WTC11 (cell line): ENCODE results near the gene DPP7. TPM values are rescaled to one million over a fixed set of nuclear protein-coding genes. Genes with fewer than 3 reads are reported as not detected.
"Not testable (repeated sequence)": the region's sequence is repeated elsewhere in the genome, so short reads cannot be mapped to it uniquely, and the experiment has no call there.

Experiments used
- ATAC-seq: fragments of 200-7000 bp; cut with Tn5 transposase; 2 replicates; pipeline ENCODE4 v1.10.0; 2021; ENCODE audit warnings: mild to moderate bottlenecking, moderate library complexity
- CTCF ChIA-PET: fragments of 300-600 bp; sonication (Branson Sonifier 250); formaldehyde crosslinking; loops from one replicate; lab custom pipeline; 2021; ENCODE audit warnings: antibody characterized with exemption; lab: Charles Lee
- POLR2A ChIA-PET: fragments of 350-600 bp; sonication (Branson Sonifier 250); formaldehyde crosslinking; loops from one replicate; lab custom pipeline; 2021; ENCODE audit warnings: antibody characterized with exemption; lab: Charles Lee
- DNase-seq: peaks from one replicate; pipeline ENCODE4 v3.0.0; 2021; ENCODE audit warnings: low spot score
- H3K27ac Mint-ChIP-seq: 2 replicates; pipeline ENCODE4 v1.8.0; 2021; ENCODE audit warnings: mixed read lengths
- H3K27me3 Mint-ChIP-seq: 2 replicates; pipeline ENCODE4 v1.8.0; 2021; ENCODE audit warnings: low read depth, mild to moderate bottlenecking, moderate library complexity, mixed read lengths
- H3K36me3 Mint-ChIP-seq: 2 replicates; pipeline ENCODE4 v1.8.0; 2021; ENCODE audit warnings: mixed read lengths
- H3K4me1 Mint-ChIP-seq: 2 replicates; pipeline ENCODE4 v1.8.0; 2022; ENCODE audit warnings: mixed read lengths
- H3K4me3 Mint-ChIP-seq: 2 replicates; pipeline ENCODE4 v1.8.0; 2021; ENCODE audit warnings: mild to moderate bottlenecking, moderate library complexity, mixed read lengths
- H3K9me3 Mint-ChIP-seq: 2 replicates; pipeline ENCODE4 v1.8.0; 2021; ENCODE audit warnings: mixed read lengths
- ATF1 ChIP-seq: sonication (generic); formaldehyde crosslinking; IDR thresholded peaks from 2 replicates; pipeline ENCODE4 v1.8.1; 2023; ENCODE audit warnings: mild to moderate bottlenecking, moderate library complexity, missing genetic modification reagents
- CBFB ChIP-seq: sonication (generic); formaldehyde crosslinking; IDR thresholded peaks from 2 replicates; pipeline ENCODE4 v1.8.1; 2022; ENCODE audit warnings: mild to moderate bottlenecking, low read depth, missing genetic modification reagents
- CREB1 ChIP-seq: sonication (generic); formaldehyde crosslinking; IDR thresholded peaks from 2 replicates; pipeline ENCODE4 v1.8.0; 2023; ENCODE audit warnings: mild to moderate bottlenecking, missing genetic modification reagents
- ESRRA ChIP-seq: sonication (generic); formaldehyde crosslinking; IDR thresholded peaks from 2 replicates; pipeline ENCODE4 v1.8.1; 2022; ENCODE audit warnings: mild to moderate bottlenecking, missing genetic modification reagents, borderline replicate concordance
- IRF2 ChIP-seq: sonication (generic); formaldehyde crosslinking; IDR thresholded peaks from 2 replicates; pipeline ENCODE4 v1.8.0; 2022; ENCODE audit warnings: low read depth, missing genetic modification reagents, borderline replicate concordance
- MAX ChIP-seq: sonication (generic); formaldehyde crosslinking; IDR thresholded peaks from 2 replicates; pipeline ENCODE4 v1.8.0; 2022; ENCODE audit warnings: mild to moderate bottlenecking, missing genetic modification reagents
- PREB ChIP-seq: sonication (generic); formaldehyde crosslinking; IDR thresholded peaks from 2 replicates; pipeline ENCODE4 v1.8.1; 2022; ENCODE audit warnings: mild to moderate bottlenecking, missing genetic modification reagents, moderate library complexity, borderline replicate concordance
- SMAD3 ChIP-seq: sonication (generic); formaldehyde crosslinking; IDR thresholded peaks from 2 replicates; pipeline ENCODE4 v1.8.0; 2022; ENCODE audit warnings: missing genetic modification reagents, mild to moderate bottlenecking, borderline replicate concordance
- TCF7 ChIP-seq: sonication (generic); formaldehyde crosslinking; IDR thresholded peaks from 2 replicates; pipeline ENCODE4 v1.8.0; 2022; ENCODE audit warnings: mild to moderate bottlenecking, low read depth, missing genetic modification reagents, moderate library complexity
- ZNF671 ChIP-seq: fragments of 250-450 bp; sonication (Bioruptor Pico); IDR thresholded peaks from 2 replicates; pipeline ENCODE4 v1.8.0; 2021; ENCODE audit warnings: mild to moderate bottlenecking
- total RNA-seq: library from RNA; stranded (reverse); gene quantifications from 3 replicates; pipeline ENCODE4 v1.2.3, GENCODE V29; 2021

DPP7 gene
- total RNA-seq, 1 experiment from 2014 or later: 38.9 TPM

- no peak for TF ChIP-seq PREB
- TF ChIP-seq CREB1 (CRISPR knock-in tag): no peak
- TF ChIP-seq, all 79 proteins: peak for 0
Measured at GRCh38 chr9:137126786-137127185, 12.3 kb upstream of the DPP7 start (continued).

- CTCF ChIA-PET: interaction anchor here (0.6 to 2.6 kb wide), 3 partner anchors 51 to 113 kb away, joined by 3 to 14 read pairs (median 4); no protein-coding TSS in a partner anchor
- POLR2A ChIA-PET: not testable (repeated sequence)
Measured at GRCh38 chr9:137123952-137124462, 9.5 kb upstream of the DPP7 start.

GRCh38 chr9:137123468-137123837, 8.9 kb upstream of the DPP7 start:
- ChIA-PET POLR2A (no interaction called here), CTCF (interaction anchor here (1.0 to 2.6 kb wide), 4 partner anchors 15 to 113 kb away, joined by 4 to 14 read pairs (median 4); no protein-coding TSS in a partner anchor)
- Mint-ChIP-seq H3K9me3 (peaks cover 8% of the 10 kb centered on the region), H3K27ac (no peak overlapping the region), H3K4me3 (no peak overlapping the region), H3K4me1 (peaks cover 9% of the 10 kb centered on the region), H3K36me3 (no peaks in the 10 kb centered on the region), H3K27me3 (no peaks in the 10 kb centered on the region; the same call in 1 of the 2 replicates)
- no peak for DNase-seq
- TF ChIP-seq TCF7 (CRISPR knock-in tag) (no peak), ATF1 (no peak), ZNF671 (no peak), IRF2 (CRISPR knock-in tag) (no peak), CBFB (CRISPR knock-in tag) (no peak), MAX (CRISPR knock-in tag) (no peak), SMAD3 (CRISPR knock-in tag) (no peak), ESRRA (CRISPR knock-in tag) (no peak)
- no peak for ATAC-seq

More at GRCh38 chr9:137123952-137124462, 9.5 kb upstream of the DPP7 start:
- H3K27me3 Mint-ChIP-seq, H3K36me3 Mint-ChIP-seq, H3K4me3 Mint-ChIP-seq, ATAC-seq, H3K27ac Mint-ChIP-seq, H3K9me3 Mint-ChIP-seq, DNase-seq: not testable (repeated sequence)
- peaks cover 14% of the 10 kb centered on the region for H3K4me1 Mint-ChIP-seq

GRCh38 chr9:137122796-137123467, 8.4 kb upstream of the DPP7 start:
- POLR2A ChIA-PET, H3K27ac Mint-ChIP-seq, H3K9me3 Mint-ChIP-seq, H3K27me3 Mint-ChIP-seq, DNase-seq, ATAC-seq, H3K4me1 Mint-ChIP-seq, H3K36me3 Mint-ChIP-seq, H3K4me3 Mint-ChIP-seq: not testable (repeated sequence)
- CTCF ChIA-PET: interaction anchor here (1.0 to 2.6 kb wide), 4 partner anchors 15 to 113 kb away, joined by 4 to 14 read pairs (median 4); no protein-coding TSS in a partner anchor

GRCh38 chr9:137121927-137122795, 7.6 kb upstream of the DPP7 start:
- ATAC-seq, H3K4me3 Mint-ChIP-seq, H3K27me3 Mint-ChIP-seq, H3K9me3 Mint-ChIP-seq, H3K36me3 Mint-ChIP-seq, H3K27ac Mint-ChIP-seq, DNase-seq, POLR2A ChIA-PET, H3K4me1 Mint-ChIP-seq: not testable (repeated sequence)
- CTCF ChIA-PET: interaction anchor here (1.0 to 2.6 kb wide), 3 partner anchors 16 to 70 kb away, joined by 4 to 14 read pairs (median 4); no protein-coding TSS in a partner anchor

GRCh38 chr9:137118092-137118603, 3.6 kb upstream of the DPP7 start:
- not testable (repeated sequence) for ATAC-seq, H3K27ac Mint-ChIP-seq, H3K4me3 Mint-ChIP-seq, DNase-seq, H3K4me1 Mint-ChIP-seq, H3K36me3 Mint-ChIP-seq, H3K9me3 Mint-ChIP-seq
- peaks cover 25% of the 10 kb centered on the region for H3K27me3 Mint-ChIP-seq
- CTCF ChIA-PET: interaction anchor here (0.6 to 2.2 kb wide), 10 partner anchors 12 to 168 kb away, joined by 3 to 12 read pairs (median 4); partner anchors contain the start of gene RNF224
- POLR2A ChIA-PET: interaction anchor here (0.7 kb wide), 2 partner anchors 108 to 165 kb away, joined by 3 read pairs; no protein-coding TSS in a partner anchor
